SK-N-MC (cell line): ENCODE results near the gene MIDN.

Experiments
- EZH2 ChIP-seq: fragments of 200-600 bp; sonication (generic); IDR thresholded peaks from one replicate; pipeline ENCODE4 v1.6.1; 2017; ENCODE audit warnings: antibody characterized with exemption
- POLR2AphosphoS5 ChIP-seq: IDR thresholded peaks from 2 replicates; pipeline ENCODE4 v1.6.1; 2012; ENCODE audit warnings: mild to moderate bottlenecking, low read depth, low read length, borderline replicate concordance

GRCh38 chr19:1234955-1235380 lies 13.4 kb upstream of the MIDN start:
- no peak for TF ChIP-seq POLR2AphosphoS5
- no peak for TF ChIP-seq EZH2
